ENCODE results near the gene TDRD7. TPM values are rescaled to one million over a fixed set of nuclear protein-coding genes. Genes with fewer than 3 reads are reported as not detected.
"Not testable (repeated sequence)": the region's sequence is repeated elsewhere in the genome, so short reads cannot be mapped to it uniquely, and the experiment has no call there.

TDRD7 gene
- total RNA-seq, 1 donor from 2014 or later, result 8.7 TPM

DNA sequence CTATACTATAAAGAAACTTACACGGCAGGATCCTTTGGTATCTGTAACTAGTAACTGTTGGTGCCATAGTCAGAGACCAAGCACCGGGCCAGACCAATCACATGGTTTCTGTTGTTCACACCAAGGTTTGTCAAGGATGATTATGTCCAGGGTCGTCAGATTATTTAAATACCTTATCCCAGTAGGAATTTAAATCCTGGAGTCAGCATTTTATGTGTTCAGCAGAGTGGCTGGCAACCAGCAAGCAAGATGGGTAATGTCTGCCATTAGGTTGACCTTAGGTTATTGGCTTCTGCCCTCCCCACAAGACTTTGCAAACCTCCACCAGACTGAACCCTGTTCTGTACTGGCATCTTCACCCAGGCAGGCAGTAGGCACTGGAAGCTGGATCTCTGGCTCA, 50.3 kb downstream of the TDRD7 start:
- no peak for DNase-seq (ENCODE audit: missing footprints)
- ATAC-seq, result no peak
- intact Hi-C loops (cut with DNase I), result no loop called here

DNA sequence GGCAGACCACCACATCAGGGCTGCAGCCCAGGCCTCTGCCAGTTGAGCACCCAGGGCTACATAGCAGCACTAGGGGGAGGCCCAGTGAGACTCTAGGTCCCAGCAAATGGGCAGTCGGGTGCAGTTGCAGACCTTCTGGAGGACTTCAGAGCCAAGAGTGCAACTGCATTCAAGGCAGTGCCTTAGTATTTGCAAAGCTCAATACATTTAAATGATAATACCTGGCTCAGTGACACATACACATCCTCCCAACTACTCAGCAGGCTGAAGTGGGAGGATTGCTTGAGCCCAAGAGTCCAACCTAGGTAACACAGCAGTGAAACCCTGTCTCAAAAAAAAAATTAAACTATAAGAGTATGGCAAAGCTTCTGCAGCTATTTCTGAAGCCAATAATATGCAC, 51.0 kb downstream of the TDRD7 start:
- intact Hi-C loops (cut with DNase I), result no loop called here
- no peak for ATAC-seq
- no peak for DNase-seq (ENCODE audit: missing footprints)

DNA sequence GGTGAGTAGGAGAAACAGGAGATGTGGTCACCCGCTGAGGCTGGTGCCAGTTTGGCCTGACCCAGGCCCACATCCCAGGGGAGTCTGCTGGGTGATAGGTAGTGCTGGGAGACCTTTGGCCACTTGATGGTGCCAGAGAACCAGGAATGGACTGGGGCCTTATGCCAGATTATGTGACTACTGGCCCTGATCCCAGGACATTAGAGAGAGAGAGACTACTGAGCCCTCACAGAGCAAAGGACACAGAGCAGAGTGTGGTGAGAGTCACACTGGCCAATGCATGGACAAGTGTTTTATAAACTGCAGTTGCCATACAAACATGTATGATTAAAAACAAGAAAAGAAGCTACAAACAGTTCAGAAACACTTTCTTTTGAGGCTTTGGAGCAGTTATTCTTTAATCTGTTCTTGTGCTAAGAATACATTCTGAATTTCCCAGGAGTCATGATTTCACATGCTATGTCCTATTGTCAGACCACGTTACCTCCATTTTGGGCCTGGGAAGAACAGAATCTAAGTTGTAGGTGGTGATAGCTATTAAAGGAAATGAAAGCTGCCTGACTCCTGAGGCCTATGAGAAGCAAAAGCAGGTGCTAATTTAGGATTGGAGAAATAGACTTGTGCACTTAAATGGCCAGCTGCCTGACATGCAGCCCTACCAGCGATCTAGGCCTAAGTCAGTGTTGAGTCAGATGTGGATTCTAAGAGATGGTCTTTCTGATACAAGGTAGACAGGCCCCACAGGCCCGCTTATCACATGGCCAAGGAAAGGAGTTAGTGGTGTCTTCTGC, 57.0 kb downstream of the TDRD7 start:
- ATAC-seq (peak; percentile 96), DNase-seq (ENCODE audit: missing footprints) (peak; percentile 85)
- intact Hi-C loops (cut with DNase I), result loop anchor here (1.0 to 2.0 kb wide), 2 partner anchors 146 to 432 kb away; no protein-coding TSS in a partner anchor

DNA sequence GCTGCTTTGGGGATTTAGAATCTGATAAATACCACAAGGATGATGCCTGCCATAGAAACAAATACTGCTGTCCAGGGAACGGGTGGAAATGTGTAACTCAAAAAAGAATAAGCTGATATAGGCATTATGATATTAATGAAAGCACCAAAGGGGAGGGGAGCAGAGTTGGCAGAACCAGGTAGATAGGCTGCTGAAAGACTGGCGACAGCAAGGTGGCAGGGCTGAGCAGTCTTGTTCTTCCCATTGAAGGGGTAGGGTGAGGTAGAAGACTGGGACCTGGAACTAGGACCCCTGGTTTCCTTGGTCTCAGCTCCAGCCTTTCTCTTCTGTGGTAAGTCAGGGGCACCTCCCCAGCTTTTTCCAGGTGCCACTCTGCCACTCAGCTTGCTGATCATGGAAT, 58.2 kb downstream of the TDRD7 start:
- DNase-seq (ENCODE audit: missing footprints) (no peak), ATAC-seq (peak; percentile 53)
- intact Hi-C loops (cut with DNase I), result no loop called here

DNA sequence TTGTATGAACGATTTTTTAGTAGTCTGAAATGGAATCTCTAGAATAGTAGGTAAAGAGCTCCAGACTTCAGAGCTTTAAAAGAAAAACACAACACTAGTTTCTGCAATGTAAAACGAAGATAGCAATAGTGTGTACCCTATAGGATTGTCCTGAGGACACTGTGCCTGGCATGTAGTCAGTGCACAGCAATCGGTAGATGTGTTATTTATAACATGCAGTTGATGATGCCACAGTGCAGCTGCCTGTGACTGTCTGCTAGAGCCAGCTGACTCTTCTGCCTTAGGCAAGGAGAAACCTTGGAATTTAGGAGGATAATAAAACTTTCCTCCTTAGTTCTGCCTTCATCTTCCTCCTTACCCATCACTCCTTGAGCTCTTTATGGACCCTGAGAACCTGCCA, 61.8 kb downstream of the TDRD7 start:
- DNase-seq (ENCODE audit: missing footprints) (no peak), ATAC-seq (no peak)
- intact Hi-C loops (cut with DNase I), result no loop called here

DNA sequence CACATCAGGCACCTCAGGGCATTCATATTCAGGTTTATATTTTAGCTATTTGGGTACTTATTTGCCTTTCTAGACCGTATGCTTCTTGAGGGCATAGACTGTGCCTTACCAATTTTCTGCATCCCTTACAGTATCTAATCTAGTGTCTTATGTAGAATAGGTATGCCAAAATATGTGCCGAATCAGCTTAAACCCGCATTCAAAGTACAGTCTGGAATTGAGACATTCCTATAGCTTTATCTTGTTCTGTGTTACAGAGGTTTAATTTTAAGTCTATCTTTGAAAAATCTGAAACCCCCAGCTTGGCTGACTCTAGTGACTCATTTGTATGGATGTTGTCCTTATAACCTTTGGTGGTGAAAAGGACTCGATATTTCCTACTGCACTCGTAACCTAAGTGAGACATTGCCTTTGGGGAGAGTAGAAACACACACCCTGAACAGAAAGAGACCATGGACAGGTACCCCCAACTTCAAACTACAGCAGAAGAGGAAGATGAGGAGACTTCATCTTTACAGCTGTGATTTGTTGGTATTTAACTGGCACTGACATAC, 62.6 kb downstream of the TDRD7 start:
- DNase-seq (ENCODE audit: missing footprints), result no peak
- intact Hi-C loops (cut with DNase I), result no loop called here
- no peak for ATAC-seq

DNA sequence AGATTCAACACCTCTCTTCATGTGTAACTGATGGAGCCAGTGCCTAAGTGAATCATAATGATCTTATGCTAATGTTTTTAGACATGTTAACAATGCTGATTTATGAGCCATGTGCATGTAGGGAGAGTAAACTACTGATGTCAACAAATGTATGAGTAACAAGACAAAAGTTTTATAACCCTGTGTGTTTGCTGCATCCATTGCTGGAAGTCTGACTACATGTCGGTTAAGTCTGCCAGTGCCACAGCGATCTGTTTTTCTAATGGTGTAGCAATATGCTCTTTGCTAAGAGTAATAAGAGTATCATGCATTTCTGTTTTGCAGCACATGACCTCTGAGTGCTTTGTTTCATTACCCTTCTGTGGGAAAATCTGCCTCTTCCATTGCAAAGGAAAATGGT, 63.2 kb downstream of the TDRD7 start:
- intact Hi-C loops (cut with DNase I), result no loop called here
- ATAC-seq (no peak), DNase-seq (ENCODE audit: missing footprints) (no peak)

DNA sequence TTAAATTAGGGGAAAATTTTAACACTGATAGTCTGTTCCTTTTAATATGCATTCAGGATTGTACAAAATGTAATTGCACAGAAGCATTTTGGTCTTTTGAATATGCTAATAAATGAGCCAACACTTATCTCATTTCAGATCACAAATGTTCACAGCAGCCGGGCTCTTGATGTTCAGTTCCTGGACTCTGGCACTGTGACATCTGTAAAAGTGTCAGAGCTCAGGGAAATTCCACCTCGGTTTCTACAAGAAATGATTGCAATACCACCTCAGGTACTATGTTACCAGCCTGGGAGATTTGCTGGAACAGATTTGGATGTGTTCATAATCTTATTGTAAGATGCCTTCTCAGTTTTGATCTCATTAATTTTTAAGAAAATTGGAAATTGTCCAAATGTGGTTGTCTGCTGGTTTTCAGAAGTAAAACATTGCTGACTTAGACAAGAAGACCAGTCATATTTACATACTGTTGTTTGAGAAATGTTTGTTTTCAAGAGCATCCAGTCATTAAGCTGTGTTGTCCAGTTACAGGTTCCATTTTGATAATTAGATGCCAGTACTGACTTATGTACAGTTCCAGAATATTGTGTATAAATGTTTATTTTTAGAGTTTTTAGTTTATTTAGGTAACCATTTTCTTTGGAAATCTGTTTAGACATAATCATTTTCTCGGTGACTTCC, 66.5 kb downstream of the TDRD7 start:
- no peak for DNase-seq (ENCODE audit: missing footprints)
- intact Hi-C loops (cut with DNase I), result no loop called here
- ATAC-seq, result no peak

DNA sequence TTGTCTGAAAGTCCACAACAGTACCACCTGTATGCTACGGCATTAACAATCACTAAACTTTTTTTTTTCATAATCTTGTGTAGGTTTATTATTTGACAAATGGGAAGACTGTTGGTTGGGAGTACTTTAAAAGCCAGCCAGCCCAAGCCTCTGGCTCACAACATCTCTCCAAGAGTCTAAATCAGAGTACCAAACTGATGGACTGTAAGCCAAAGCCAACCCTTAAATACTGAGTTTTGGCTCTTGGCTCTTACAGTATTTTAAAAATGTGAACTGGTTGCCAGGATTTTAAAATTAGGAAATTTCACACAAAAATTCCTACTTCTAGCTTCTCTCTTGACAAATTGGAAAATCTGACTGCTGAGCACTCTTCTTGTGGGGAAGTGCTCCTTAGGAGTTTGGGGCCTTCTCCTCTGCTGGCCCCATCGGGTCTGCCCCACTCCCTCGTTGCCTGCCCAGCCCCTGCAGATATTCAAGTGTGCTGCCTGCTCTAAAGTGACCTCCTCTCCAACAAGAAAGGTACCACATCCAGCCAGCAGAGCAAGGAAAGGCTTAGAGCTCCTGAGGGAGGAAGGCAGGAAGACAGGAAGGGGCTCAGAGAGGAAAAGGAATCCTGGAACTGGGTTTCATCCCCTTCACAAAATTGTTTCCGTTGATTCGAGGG, 67.7 kb downstream of the TDRD7 start:
- no peak for DNase-seq (ENCODE audit: missing footprints)
- ATAC-seq, result no peak
- intact Hi-C loops (cut with DNase I), result loop anchor here (5.0 kb wide), 1 partner anchor 133 kb away; no protein-coding TSS in a partner anchor

DNA sequence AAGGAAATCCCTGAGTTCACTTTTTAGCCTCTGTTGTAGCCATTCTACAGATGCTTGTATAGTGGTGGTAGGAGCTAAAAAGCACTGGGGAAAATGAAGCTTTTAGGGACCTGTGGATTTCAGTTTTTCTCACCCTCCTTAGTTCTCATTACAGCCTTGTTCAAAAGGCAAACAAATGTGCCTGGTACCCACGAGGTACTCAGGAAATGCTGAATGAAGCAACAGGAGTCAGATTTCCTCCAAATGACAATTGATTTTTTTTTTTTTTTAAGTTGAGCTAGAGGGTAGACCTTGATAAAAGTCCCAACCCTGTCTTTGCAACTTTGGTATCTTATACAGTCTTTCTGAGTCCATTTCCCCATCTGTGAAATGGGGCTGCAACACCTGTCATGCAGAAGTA, 68.3 kb downstream of the TDRD7 start:
- intact Hi-C loops (cut with DNase I), result loop anchor here (5.0 kb wide), 1 partner anchor 132 kb away; no protein-coding TSS in a partner anchor
- DNase-seq (ENCODE audit: missing footprints) (no peak), ATAC-seq (no peak)

DNA sequence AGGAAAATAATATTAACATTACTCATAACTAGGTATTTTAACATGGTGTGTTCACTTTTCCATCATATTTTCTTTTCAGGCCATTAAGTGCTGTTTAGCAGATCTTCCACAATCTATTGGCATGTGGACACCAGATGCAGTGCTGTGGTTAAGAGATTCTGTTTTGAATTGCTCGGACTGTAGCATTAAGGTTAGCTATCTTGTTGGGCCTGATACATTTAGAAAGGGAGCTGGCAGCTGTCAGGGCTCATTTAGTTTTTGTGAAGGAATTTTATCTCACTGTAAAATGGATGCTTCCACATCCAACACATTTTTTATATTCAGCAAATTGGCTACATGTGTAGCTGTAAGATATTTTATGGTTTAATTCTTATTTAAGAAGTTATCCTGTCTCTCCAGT, 68.9 kb downstream of the TDRD7 start:
- ATAC-seq (no peak), DNase-seq (ENCODE audit: missing footprints) (no peak)
- intact Hi-C loops (cut with DNase I), result loop anchor here (5.0 kb wide), 1 partner anchor 132 kb away; no protein-coding TSS in a partner anchor

DNA sequence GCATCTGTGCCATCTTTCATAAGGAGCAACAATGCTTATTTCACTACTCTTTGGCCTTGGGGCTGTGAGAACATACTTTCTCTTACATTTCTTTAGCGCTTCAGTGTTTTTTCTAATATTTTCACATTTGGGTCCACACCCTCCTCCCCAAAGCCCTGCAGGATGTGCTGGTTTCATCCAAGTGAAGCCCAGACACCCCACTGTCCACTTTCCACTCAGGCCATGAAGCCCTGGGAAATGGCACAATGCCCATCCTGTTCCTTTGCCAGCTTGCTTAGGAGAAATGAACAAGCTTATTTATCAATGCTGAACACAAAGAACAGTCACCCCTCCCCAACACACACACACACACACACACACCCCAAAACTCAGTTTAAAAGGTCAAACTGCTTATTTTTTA, 72.2 kb downstream of the TDRD7 start:
- no peak for DNase-seq (ENCODE audit: missing footprints)
- ATAC-seq, result no peak

DNA sequence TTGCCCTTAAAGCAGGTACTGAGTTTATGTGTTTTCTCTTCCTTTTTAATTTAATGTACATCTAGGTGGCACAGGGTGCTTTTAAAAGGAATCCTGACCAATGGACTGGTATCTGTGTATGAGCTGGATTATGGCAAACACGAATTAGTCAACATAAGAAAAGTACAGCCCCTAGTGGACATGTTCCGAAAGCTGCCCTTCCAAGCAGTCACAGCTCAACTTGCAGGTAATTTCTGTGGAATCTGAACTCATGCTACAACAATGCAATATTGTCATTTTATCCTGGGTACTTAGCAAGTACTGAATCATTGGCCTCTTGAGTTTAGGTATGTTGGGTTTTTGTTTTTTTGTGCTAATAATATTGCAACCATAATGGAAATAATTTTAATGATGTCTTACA, 75.2 kb downstream of the TDRD7 start:
- DNase-seq (ENCODE audit: missing footprints), result no peak
- no peak for ATAC-seq
- intact Hi-C loops (cut with DNase I), result no loop called here

More for the DNA sequence above, 72.2 kb downstream of the TDRD7 start:
- intact Hi-C loops (cut with DNase I), result loop anchor here (5.0 kb wide), 1 partner anchor 128 kb away; no protein-coding TSS in a partner anchor

DNA sequence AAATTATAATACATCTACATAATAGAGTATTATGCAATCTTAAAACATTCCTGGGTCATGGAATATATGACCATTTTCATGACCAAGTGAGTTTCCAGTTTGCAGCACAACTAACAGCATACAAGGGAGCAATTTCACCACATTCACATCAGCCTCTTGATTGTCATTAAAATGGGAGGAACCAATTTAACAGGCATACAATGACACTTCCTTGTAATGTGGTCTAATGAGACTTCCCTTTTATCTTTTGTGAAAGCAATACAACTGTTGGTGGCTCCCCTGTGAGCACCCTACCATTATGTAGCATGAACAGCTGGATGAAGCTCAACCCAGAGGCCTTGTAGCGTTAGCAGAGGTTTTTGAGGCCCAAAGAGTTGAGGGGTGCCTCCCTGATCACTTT, 76.0 kb downstream of the TDRD7 start:
- intact Hi-C loops (cut with DNase I), result no loop called here
- ATAC-seq (no peak), DNase-seq (ENCODE audit: missing footprints) (no peak)

DNA sequence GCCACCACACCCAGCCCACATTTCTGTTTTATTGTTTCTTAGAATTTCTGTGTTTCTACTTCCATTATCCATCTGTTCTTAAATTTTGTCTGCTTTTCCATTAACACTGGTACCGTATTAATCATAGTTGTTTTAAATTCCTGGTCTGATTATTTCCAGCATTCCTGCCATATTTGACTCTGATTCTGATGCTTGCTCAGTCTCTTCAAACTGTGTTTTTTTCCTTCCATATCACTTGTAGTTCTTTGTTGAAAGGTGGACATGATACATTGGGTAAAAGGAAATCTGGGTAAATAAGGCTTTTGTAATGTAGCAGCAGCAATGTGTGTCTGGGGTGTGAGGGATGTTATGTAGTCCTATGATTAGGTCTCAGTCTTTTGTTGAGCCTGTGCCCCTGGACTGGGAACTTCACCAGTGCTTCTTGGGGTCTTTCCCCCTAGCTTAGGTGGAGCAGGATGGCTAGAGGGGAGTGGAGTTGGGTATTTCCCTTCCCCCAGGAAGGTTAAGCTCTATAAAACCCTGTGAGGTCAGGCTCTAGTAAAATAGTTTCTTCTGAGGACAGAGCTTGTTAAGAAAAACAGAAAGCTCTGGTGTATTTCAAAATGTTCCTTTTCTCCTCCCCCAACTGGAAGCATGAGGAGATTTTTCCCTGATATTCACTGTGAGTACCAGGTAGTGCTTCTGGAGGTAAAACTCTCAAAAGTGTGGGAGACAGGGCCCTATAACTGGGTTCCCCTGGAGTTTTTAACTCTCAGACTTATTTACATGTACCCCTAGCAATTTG, 79.5 kb downstream of the TDRD7 start:
- intact Hi-C loops (cut with DNase I), result no loop called here
- DNase-seq (ENCODE audit: missing footprints) (no peak), ATAC-seq (no peak)

DNA sequence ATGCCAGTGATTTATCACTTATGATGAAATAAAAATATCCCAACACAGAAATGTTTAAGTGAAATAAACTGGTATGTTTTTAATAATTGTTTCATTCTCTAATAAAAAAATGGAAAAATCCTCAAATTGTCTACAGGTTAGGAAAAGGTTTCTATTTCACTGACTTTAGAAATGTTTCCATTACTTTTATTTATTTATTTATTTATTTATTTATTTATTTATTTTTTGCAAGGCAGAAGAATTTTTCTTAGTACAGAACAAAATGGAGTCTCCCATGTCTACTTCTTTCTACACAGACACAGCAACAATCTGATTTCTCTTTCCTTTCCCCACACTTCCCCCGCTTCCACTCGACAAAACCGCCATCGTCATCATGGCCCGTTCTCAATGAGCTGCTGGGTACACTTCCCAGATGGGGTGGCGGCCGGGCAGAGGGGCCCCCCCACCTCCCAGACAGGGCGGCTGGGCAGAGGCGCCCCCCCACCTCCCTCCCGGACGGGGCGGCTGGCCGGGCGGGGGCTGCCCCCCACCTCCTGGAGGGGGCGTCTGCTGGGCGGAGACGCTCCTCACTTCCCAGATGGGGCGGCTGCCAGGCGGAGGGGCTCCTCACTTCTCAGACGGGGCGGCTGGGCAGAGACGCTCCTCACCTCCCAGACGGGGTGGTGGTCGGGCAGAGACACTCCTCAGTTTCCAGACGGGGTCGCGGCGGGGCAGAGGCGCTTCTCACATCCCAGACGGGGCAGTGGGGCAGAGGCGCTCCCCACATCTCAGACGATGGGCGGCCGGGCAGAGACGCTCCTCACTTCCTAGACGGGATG, 85.9 kb downstream of the TDRD7 start:
- ATAC-seq; DNase-seq (ENCODE audit: missing footprints); intact Hi-C loops (cut with DNase I): not testable (repeated sequence)

DNA sequence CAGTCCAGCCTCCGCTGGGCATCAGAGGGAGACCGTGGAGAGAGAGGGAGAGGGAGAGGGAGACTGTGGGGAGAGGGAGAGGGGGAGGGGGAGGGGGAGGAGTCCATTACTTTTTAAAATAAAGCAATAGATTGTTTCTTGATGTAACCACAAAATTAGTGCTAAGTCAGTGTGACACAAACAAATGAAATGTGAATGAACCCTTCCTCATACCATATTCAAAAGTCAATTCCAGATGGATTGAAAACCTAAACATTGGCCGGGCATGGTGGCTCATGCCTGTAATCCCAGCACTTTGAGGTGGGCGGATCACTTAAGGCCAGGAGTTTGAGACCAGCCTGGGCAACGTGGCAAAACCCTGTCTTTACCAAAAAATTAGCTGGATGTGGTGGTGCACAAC, 87.0 kb downstream of the TDRD7 start:
- ATAC-seq; DNase-seq (ENCODE audit: missing footprints); intact Hi-C loops (cut with DNase I): not testable (repeated sequence)

DNA sequence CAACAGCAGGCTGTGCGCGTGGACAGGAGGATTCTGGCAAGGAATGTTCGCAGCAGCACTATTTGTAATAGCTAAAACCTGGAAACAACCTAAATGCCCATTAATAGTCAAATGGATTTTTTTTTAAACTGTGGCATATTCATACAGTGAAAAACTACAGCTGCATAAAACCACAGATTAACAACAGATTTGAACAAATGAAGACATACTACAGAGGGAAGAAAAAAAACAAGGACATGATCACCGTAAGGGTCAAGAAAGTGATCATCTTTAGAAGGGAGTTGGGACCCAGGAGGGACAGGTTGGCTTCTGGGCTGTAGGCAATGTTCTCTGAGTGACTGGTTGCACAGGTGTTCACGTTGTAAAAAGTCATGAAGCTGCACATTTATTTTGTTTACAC, 88.4 kb downstream of the TDRD7 start:
- intact Hi-C loops (cut with DNase I), result no loop called here
- ATAC-seq, result no peak
- DNase-seq (ENCODE audit: missing footprints), result no peak

Measured in Right ventricle myocardium inferior (tissue), 1 donor.